ENCODE measurements around the gene MAG. TPM values are rescaled to one million over a fixed set of nuclear protein-coding genes. Genes with fewer than 3 reads are reported as not detected.

MAG gene
- total RNA-seq, 2 donors from 2014 or later, result 1.6 TPM; not detected in 1

GRCh38 chr19:35307931-35308330 is 16.0 kb downstream of the MAG start:
- Histone ChIP-seq H3K4me3 (no peak overlapping the region), H3K27ac (no peak overlapping the region), H3K36me3 (replicated peaks in 1 of 2; ENCODE audit: insufficient read depth in 1 of 2, low read depth in 2 of 2) (no peaks in the 10 kb centered on the region), H3K27me3 (no peaks in the 10 kb centered on the region), H3K9me3 (no peaks in the 10 kb centered on the region), H3K4me1 (peaks cover 15% of the 10 kb centered on the region)
- no peak for TF ChIP-seq CTCF (IDR thresholded peaks at IDR 0.05)
- TF ChIP-seq POLR2A (IDR thresholded peaks at IDR 0.05), result no peak
- DNase-seq (no peak), ATAC-seq (no peak)
- WGBS, 2 donors, result 81 to 89% methylated on average over 10 of the region's 10 CpGs
- intact Hi-C loops (cut with DNase I), result no loop called here

- Histone ChIP-seq H3K36me3 (replicated peaks in 1 of 2; ENCODE audit: insufficient read depth in 1 of 2, low read depth in 2 of 2) (no peaks in the 10 kb centered on the region), H3K4me1 (peaks cover 15% of the 10 kb centered on the region), H3K9me3 (no peaks in the 10 kb centered on the region), H3K27me3 (no peaks in the 10 kb centered on the region), H3K4me3 (no peak overlapping the region), H3K27ac (peak overlapping the region in 3 of 4 donors; percentile 27 to 51 (median 47))
- DNase-seq (no peak), ATAC-seq (peak; percentile 3)
- TF ChIP-seq CTCF (IDR thresholded peaks at IDR 0.05) (no peak), POLR2A (IDR thresholded peaks at IDR 0.05) (no peak)
- intact Hi-C loops (cut with DNase I), result no loop called here
- 85% methylated on average over 7 of the region's 7 CpGs for WGBS, 2 donors
Observed at GRCh38 chr19:35308910-35309309, 16.9 kb downstream of the MAG start.

GRCh38 chr19:35309481-35310279 is 17.7 kb downstream of the MAG start:
- DNase-seq, result peak; percentile 67 to 88 (median 80)
- H3K27me3 ChIP-seq, result no peaks in the 10 kb centered on the region
- intact Hi-C loops (cut with DNase I), result no loop called here
- H3K9me3 ChIP-seq, result no peaks in the 10 kb centered on the region
- 55 to 62% methylated on average over 28 to 47 of the region's 47 CpGs for WGBS, 2 donors
- H3K4me3 ChIP-seq, result no peak overlapping the region
- H3K36me3 ChIP-seq (replicated peaks in 1 of 2; ENCODE audit: insufficient read depth in 1 of 2, low read depth in 2 of 2), result no peaks in the 10 kb centered on the region
- H3K27ac ChIP-seq, result peak overlapping the region in 3 of 4 donors; percentile 27 to 51 (median 47)
- TF ChIP-seq CTCF (IDR thresholded peaks at IDR 0.05) (no peak), POLR2A (IDR thresholded peaks at IDR 0.05) (no peak)
- ATAC-seq, result peak; percentile 87
- H3K4me1 ChIP-seq, result peaks cover 15% of the 10 kb centered on the region

DNA sequence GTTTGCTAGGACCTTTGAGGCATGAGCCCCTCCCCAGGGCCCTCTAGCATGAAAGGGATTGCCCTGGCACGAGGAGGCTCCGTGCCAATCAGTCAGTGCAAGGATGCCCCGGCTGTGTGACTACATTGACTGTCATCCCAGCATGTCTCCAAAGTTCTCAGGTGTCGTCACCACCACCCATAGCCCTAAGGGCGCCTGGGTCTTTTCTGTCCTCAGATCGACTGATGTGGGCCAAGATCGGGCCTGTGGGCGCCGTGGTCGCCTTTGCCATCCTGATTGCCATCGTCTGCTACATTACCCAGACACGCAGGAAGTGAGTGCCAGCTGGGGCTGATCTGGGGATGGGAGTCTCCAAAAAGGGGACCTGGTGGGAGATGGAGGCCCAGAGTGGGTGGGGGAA is 18.4 kb downstream of the MAG start:
- TF ChIP-seq POLR2A (IDR thresholded peaks at IDR 0.05) (no peak), CTCF (IDR thresholded peaks at IDR 0.05) (no peak)
- Histone ChIP-seq H3K9me3 (no peaks in the 10 kb centered on the region), H3K27me3 (no peaks in the 10 kb centered on the region), H3K4me3 (no peak overlapping the region), H3K4me1 (peaks cover 15% of the 10 kb centered on the region), H3K36me3 (replicated peaks in 1 of 2; ENCODE audit: insufficient read depth in 1 of 2, low read depth in 2 of 2) (no peaks in the 10 kb centered on the region), H3K27ac (no peak overlapping the region)
- 80 to 86% methylated on average over 1 to 11 of the region's 12 CpGs for WGBS, 2 donors
- ATAC-seq (no peak), DNase-seq (no peak)
- intact Hi-C loops (cut with DNase I), result no loop called here

Measured in body of pancreas (tissue), 4 donors.